HL-60/S4 treated with phorbol 12-myristate 13-acetate at 8.2 ng/mL for 4 days and 3 days (cell line): ENCODE data around the gene MYOD1.

Experiments used
- in situ Hi-C: fragments of 300-500 bp; cut with MboI; formaldehyde crosslinking; loops from 2 replicates; pipeline ENCODE4 v1.15.0; 2022; ENCODE audit warnings: low sequenced_read_pairs

The MYOD1 gene

GRCh38 chr11:17747131-17747955, 28.0 kb downstream of the MYOD1 start:
- in situ Hi-C loops, result loop anchor here (25.0 kb wide), 1 partner anchor 240 kb away; no protein-coding TSS in a partner anchor

GRCh38 chr11:17748044-17748443, 28.7 kb downstream of the MYOD1 start:
- in situ Hi-C loops, result loop anchor here (25.0 kb wide), 1 partner anchor 239 kb away; no protein-coding TSS in a partner anchor

- in situ Hi-C loops, result loop anchor here (25.0 kb wide), 1 partner anchor 238 kb away; no protein-coding TSS in a partner anchor
These were observed 29.7 kb downstream of the MYOD1 start for GRCh38 chr11:17748761-17749721.

- in situ Hi-C loops, result no loop called here
These were observed 30.8 kb downstream of the MYOD1 start for GRCh38 chr11:17750013-17750800.

- in situ Hi-C loops, result no loop called here
These were observed 31.4 kb downstream of the MYOD1 start for GRCh38 chr11:17750801-17751165.

GRCh38 chr11:17751558-17751957, 32.2 kb downstream of the MYOD1 start:
- in situ Hi-C loops, result no loop called here

GRCh38 chr11:17752144-17752543, 32.8 kb downstream of the MYOD1 start:
- in situ Hi-C loops, result no loop called here

- in situ Hi-C loops, result no loop called here
These were observed 33.8 kb downstream of the MYOD1 start for GRCh38 chr11:17753153-17753552.

GRCh38 chr11:17753641-17754040, 34.3 kb downstream of the MYOD1 start:
- in situ Hi-C loops, result no loop called here

- in situ Hi-C loops, result no loop called here
These were observed 36.5 kb downstream of the MYOD1 start for GRCh38 chr11:17755891-17756290.

- in situ Hi-C loops, result no loop called here
These were observed 41.0 kb downstream of the MYOD1 start for GRCh38 chr11:17760102-17761029.

GRCh38 chr11:17762309-17762974, 43.1 kb downstream of the MYOD1 start:
- in situ Hi-C loops, result no loop called here

GRCh38 chr11:17763244-17763643, 43.9 kb downstream of the MYOD1 start:
- in situ Hi-C loops, result no loop called here

- in situ Hi-C loops, result no loop called here
These were observed 44.3 kb downstream of the MYOD1 start for GRCh38 chr11:17763703-17764102.

- in situ Hi-C loops, result no loop called here
These were observed 45.3 kb downstream of the MYOD1 start for GRCh38 chr11:17764446-17765218.

GRCh38 chr11:17765356-17766072, 46.1 kb downstream of the MYOD1 start:
- in situ Hi-C loops, result no loop called here

GRCh38 chr11:17766073-17766359, 46.6 kb downstream of the MYOD1 start:
- in situ Hi-C loops, result no loop called here

- in situ Hi-C loops, result no loop called here
These were observed 47.2 kb downstream of the MYOD1 start for GRCh38 chr11:17766590-17766989.
